HG03175 (cell line): ENCODE data around the gene TIMP1.

Experiments used
- ATAC-seq: cut with Tn5 transposase; IDR thresholded peaks from one replicate; pipeline ENCODE4 v1.9.1; 2021; ENCODE audit warnings: mild to moderate bottlenecking, moderate library complexity; ENCODE audit not compliant: unreplicated experiment

TIMP1 gene

DNA sequence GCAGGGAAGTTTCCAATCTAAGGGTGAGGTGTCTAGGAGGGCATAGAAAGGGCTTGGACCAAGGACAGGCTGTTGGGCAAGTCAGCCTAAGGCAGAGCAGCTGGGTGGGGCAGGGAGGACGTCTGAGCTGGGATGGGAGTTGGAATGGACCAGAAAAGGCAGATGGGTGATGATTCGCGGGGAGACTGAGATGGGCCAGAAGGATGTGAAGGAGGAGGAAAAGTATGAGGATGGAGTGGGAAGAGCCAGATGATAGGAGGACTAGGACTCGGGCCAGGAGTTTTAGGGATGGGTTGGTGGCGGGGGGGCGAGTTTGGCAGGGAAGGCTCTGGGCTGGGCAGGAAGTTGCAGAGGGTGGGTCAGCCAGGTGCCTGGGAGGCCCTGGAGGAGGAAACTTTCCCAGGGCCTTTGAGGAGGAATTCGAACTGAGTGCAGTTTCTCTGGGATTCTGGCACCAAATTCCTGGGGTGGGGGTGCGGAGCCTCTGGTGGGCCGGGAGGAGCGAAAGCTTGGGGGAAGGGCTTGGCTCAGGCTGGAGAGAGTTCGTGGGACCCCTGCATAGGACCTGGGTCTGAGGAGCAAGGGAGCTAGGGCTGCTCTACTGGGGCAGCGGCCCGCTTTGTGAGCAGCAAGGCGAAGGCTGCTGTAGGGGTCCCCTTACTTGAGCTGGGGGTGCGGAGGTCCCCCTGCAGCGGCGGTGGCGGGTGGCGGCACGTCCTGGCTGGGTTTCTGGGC is 8.7 kb upstream of the TIMP1 start:
- no peak for ATAC-seq

DNA sequence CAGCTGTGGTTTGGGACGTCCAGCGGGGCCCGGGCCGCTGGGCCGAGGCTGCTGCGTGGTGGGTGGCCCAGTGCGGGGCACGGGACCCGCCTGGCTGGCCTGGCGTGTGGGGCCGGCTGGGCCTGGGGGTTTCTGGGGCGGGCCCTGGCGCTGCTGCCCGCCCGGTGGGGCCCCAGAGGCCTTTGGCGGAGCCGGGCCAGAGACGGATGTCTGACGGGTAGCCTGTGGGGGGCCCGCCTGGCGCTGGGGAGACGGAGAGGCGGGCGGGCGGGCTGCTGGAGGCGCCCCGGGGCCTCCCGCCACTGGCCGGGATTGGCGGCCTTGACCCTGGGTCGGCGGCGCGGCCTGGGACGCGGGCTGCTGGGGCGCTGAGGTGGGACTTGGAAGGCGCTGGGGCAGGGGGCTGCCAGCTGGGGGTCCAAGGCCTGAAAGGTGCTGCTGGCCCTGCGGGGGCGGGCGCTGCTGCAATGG is 8.1 kb upstream of the TIMP1 start:
- ATAC-seq = no peak

DNA sequence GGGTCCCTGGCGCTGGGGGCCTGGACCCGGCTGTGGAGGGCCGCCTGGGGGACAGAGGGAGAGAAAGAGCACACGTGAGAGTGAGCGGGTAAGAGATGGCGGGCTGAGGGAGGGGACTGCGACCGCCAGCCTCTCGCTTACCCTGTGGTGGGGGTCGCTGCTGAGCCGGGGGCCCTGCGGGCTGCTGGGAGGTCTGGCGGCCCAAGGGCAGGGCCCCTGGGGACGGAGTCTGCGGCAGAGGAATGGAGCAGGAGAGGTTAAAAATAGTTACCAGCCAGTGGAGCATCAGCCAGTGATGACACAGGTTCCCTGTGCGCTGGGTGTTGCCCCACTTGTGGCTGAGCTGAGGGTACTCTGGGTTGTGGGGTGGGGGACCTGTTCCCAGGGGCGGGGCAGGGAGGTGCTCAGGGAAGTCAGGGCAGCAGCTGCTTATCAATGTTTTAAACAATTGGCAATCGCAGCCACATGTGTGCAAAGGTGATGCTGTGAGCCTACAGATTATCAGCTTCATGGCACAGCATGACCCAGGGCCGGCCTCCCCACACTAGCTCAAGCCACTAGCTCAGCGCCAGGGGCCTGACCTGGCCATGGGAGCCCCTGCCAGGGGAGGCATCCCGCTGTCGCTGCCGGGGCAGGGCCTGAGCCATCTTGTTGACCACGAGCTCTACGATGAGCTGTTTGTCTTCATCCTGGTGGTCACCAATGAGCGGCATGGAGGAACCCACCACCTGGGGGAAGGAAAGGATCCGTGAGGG is 7.5 kb upstream of the TIMP1 start:
- no peak for ATAC-seq

DNA sequence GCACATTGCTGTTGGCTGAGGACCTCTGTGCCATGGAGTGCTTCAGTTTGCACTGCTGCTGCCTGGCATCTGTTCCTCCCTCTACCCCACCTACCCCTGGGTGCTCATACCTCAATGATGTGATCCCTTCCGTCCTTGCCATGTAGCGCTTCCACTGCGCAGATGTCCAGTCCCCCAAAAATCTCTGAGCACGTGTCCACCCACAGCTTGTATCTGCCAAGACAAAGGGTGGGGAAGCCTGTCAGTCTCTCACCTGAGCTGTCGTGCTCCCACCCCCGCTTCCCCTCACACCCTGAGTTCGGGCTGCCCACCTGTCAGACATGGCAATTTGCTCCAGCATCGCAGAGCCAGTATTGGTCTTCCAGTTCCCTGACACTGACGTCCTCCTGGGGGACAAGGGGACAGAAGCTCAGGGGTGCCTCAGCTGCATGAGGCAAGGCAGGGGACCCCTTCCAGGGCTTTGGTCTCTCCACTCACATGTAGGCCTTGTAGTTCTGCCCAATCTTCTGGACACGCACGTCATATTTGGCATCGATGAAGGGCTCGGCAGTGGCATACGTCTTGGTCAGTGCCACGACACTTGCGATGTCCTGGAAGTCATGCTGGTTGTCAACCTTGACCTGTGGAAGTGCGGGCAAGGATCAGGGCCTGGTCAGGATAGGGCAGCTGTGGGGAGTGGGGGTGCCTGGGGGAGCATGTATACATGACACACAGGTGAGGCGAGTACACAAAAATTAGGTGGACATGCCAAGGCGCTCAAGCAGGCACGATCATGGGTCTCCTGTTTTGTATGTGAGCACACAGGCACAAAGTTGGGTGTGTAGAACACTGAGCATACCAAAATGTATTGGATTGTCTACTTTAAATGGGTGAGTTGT is 6.0 kb upstream of the TIMP1 start:
- no peak for ATAC-seq

DNA sequence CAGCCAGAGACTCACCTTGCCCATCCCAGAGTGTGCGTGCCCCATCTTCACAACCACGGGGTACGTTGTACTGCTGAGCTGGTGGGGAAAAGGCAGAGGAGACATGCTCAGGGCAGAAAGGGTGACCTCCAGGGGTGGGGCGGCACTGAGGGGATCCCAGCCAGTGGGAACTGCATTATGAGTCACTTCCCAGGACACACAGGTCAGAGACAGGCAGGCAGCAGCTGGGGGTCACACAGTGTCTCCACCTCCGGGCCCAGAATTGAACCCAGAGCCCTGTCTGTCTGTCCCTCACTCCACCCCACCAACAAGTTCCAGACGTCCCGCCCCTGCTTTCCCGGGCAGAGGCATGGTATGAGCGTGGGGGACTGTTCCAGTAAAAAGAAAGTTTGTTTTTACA is 4.8 kb upstream of the TIMP1 start:
- ATAC-seq = no peak

DNA sequence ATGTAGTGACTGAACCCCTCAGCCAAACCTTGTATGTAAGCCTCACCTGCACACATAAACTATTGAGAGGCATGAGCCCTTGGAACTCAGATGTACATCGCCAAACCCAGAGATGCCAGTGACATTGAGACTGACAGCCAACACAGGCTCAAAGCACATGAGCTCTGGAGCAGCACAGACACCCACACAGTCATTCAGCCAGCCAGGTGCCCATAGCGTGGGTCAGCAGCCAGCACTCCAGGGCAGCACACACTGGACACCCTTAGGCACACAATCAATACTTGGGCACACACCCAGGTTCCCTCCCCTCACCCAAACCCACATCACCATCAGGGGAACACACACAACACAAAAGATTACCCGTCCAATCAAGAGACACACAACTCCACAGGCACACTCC is 4.3 kb upstream of the TIMP1 start:
- no peak for ATAC-seq

DNA sequence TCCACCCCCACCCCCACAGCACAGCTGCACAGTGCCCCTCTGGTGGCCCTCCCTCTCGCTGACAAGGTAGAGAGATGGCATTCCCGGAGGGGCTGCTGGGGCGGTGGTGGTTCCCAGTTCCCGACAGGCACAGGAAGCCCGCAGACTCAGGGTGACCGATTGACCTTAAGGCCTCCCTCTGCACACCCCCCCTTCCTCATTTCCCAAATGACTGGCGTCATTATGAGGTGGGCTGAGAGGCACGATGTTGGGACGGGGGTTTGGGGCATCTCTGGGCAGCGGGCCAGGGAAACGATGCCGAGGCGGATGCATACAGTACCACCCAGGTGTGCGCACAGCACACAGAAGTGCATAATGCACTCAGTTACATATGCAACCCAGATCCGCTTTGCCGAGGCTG is 3.5 kb upstream of the TIMP1 start:
- no peak for ATAC-seq

DNA sequence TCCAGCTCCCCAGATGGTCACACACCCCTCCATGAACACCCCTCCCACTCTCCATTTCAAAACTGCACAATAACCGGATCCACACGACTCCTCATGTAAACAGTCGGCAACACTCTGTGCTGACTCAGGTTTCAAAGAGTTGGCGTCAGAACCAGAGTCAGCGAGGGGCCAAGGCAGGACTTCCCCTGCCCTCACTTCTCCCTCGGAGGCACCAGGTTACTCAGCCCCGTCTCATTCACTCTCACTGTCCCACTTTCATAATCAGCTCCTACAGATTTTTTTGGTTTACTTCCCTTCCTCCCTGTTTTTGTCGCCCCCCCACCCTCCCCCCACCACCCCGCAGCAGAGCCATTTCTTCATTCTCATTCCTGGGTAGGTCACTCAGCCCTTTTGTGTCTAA is 2.7 kb upstream of the TIMP1 start:
- ATAC-seq = no peak

DNA sequence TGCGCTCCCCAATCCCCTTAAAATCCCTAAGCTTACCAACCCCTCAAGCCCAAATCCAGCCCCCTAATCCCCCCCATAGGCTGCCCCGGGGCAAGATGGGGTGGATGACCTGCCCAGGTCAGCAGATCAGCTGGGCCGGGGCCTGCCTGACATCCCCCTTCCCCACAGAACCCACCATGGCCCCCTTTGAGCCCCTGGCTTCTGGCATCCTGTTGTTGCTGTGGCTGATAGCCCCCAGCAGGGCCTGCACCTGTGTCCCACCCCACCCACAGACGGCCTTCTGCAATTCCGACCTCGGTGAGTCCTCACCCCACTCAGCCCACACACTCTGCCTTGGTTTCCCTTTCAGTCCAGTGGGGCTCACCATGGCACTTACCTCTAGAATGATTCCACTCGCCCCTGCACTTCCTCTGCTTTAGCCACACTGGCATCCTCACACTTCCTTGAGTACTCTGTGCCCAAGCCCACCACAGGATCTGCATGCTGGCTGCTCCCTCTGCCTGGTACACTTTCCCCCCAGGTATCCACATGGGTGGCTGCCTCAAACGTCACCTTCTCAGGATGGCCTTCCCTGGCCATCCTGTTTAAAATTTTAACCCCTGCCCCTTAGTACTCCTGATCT is 1.1 kb downstream of the TIMP1 start:
- ATAC-seq = no peak

DNA sequence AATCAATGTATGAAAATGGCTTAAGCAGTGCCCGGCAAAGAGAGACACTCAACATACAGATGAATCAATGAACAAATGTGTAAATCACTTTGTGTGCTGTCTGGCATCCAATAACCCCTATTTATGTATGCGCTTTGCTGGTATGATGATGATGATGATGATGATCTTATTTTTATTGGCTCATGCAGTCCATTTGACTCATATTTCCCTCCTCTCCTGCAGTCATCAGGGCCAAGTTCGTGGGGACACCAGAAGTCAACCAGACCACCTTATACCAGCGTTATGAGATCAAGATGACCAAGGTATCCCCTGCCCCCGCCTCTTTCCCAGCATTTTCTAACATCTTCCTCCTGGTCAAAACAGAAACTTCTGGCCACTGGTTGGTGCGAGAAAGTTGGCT is 2.5 kb downstream of the TIMP1 start:
- no peak for ATAC-seq

DNA sequence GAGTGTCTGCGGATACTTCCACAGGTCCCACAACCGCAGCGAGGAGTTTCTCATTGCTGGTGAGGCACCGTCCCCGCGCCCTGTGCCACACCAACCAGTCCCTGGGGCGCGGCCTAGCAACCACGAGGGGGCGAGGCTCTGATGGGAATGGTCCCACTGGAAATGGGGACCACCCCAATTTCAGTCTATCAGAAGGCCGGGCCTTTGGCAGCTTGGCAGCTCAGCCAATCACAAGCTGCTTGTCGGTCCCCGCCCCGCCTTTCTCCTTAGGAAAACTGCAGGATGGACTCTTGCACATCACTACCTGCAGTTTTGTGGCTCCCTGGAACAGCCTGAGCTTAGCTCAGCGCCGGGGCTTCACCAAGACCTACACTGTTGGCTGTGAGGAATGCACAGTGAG is 3.0 kb downstream of the TIMP1 start:
- no peak for ATAC-seq

DNA sequence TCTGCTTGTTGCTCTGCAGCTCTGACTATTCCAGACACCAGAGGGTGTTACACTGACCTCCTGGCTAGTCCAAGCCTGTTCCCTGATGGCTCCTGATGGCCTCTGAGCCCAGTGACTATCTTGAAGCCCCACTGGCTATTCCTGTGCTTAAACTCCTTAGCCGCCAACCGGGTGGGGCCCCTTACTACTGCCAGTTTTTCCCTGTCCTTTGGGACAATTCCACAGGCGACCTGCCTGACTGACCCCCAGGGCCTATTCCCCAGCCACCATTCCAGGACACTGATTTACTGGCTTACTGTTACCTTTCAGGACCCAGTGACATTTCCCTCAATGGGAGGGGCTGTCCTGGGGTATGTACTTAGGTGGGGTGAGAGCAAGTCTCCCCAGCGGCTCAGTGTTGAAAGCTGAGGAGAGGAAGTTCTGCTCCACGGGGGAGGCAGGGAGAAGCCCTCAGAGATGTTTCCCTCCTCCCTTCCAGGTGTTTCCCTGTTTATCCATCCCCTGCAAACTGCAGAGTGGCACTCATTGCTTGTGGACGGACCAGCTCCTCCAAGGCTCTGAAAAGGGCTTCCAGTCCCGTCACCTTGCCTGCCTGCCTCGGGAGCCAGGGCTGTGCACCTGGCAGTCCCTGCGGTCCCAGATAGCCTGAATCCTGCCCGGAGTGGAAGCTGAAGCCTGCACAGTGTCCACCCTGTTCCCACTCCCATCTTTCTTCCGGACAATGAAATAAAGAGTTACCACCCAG is 4.0 kb downstream of the TIMP1 start:
- ATAC-seq = no peak

DNA sequence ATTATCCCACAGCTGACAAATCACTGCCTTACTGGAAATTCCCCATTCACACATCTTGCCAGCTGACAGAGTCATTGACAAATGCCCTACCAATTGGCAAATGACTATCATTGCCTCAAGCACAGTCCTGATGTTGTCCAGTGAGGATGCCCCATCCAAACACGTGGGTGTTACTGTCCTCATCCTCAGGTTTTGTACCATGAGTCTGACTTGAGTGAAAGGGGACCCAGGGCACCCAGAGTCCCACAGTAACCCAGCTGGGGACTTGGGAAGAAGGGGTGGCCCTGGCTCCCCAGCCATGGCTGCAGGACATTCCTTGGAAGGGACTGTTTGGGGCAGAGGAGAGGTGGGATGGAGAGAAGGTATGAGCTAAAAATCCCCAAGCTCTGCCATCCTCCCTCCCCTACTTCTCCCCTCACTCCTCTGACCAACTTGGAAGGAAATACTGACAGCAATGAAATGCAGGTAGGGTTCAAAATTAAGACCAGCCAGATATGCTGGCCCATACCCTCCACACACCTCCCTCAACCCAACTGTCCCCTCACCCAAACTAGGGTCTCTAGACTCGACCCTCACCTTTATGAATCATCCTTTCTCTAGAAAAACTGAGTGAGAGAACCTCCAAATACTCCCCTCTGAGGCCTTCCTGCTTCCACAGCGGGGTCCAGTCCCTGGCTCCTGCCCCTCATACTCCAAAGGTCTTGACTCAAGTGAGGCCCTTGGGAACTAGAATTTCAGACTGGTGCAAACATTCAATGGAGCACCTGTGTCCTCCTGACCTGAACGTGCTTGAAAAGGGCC is 5.1 kb downstream of the TIMP1 start:
- no peak for ATAC-seq

DNA sequence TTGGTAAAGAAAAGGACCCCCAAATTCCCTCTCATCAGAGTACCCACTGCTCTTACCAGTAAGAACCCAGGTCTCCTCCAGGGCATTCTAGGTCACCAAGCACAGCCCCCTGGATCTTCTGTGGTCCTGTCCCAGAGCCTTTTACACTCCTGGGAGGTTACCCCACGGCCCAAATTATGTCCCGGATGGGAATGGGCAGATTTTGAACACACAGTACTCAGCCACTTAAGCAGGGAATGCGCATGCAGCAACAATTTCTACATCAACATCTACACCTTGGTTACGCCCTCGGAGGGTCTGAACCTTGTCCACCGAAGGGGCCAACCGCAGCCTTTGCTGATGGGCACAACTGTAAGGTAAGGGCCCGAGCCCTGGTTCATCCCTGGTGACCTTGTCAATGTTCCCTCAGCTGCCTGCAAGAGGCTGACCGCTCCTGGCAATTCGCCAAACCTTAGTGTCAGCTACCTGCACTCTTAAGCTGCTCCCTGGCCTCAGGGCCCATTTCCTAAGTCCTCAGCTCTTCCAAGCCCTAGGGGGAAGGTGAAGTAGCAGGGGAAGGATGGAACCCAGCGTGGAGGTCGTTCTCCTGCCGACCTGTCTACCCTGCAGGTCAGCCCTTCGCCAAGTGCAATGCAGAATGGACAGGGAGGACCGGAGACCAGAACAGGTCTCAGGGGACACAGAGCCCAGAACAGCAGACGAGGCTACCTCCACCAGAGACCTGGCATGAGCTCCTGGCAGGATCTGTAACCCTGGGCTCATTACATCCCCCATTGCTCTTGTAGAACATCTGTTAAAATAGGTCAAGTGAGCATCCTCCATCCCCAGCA is 5.9 kb downstream of the TIMP1 start:
- ATAC-seq = no peak

DNA sequence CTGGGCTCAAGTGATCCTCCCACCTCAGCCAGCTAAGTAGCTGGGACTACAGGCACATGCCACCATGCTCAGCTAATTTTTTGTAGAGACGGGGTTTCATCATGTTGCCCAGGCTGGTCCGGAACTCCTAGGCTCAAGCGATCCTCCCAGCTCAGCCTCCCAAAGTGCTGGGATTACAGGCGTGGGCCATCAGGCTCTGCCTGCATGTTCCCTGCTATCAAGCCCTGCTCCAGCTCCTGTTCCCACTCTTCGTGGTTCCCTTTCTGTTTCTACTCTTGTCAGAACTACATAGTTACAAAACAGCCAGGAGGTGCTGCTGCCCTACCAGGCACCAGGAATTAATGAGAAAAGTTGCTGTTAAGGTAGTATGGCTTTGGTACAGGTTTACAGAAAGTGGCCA is 8.7 kb downstream of the TIMP1 start:
- no peak for ATAC-seq

DNA sequence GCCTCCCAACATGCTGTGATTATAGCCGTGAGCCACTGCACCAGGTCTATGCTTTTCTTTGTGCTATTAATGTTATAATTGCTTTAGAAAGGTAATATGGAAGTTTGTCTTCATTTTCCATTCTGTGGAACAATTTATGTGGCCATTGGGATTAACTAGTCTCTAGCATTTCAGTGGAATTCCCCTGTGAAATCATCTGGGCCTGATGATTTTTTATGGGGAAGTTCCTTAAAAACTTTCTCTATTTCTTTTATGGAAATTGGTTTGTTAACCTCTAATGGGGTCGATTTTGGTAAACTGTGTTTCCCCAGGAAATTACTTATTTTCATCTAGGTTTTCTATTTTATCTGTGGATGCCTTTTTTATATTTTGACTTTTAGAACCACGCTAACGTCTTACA is 11.3 kb downstream of the TIMP1 start:
- no peak for ATAC-seq

DNA sequence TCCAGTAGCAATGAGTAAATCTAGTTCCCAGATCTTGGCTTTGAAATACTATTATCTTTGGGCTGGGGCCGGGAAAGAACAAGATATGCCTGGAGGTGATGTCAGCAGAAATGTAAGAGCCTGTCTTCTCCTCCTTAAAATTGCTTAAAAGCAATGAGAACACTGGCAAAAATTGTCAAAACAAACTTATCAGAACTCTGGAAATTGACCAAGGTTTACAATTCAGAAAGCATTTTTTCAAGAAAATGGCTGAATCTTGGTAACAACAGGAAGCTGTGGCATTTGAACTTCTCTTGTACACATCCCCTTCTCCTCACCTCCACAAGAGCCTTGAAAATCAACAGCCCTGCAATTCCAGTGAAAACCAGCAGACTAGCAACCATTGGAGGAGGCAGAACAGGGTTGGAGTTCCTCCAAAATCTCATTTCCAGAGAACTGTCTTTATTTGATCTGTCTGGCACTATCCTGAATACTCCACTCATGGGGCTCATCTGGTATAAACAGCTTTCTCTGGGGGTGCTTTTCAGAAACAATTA is 13.5 kb downstream of the TIMP1 start:
- ATAC-seq = no peak

DNA sequence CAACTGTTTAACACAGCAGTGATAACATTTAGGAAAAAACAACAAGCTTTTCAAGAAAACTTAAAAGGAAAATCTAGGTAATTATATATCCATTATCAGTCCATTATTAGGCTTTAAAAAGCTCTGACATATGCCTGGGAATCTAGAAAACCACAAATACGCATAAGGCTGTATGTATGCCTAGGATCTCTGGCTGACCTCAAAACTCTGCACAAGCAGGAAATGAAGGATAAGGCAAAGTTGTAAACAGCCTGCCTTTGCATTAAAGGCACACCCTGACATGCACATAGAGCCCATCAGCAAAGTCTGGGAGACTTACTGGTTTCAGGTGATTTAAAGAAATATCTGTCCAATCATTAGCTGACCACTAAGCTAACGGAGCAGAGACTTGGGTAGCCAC is 14.0 kb downstream of the TIMP1 start:
- no peak for ATAC-seq
